Body of pancreas (tissue), 4 donors: ENCODE measurements around the gene LOX. TPM values are rescaled to one million over a fixed set of nuclear protein-coding genes. Genes with fewer than 3 reads are reported as not detected.

Source experiments
- ATAC-seq: fragments of 150-250 bp; one replicate; pipeline ENCODE4 v1.9.1; 2016
- DNase-seq, 4 donors: peaks; one replicate each; pipeline ENCODE4 v3.0.0-alpha.2; 2019
- H3K27ac ChIP-seq, 4 donors: fragments of 200-600 bp; sonication (generic); 1 replicate in 3 of 4; 2 replicates in 1 of 4; pipeline versions ENCODE4 v1.5.1 to v1.6.1; 2016 to 2019; ENCODE audit warnings: mild to moderate bottlenecking in 1 of 4, mixed read lengths in 1 of 4, moderate library complexity in 1 of 4
- H3K27me3 ChIP-seq, 2 donors: fragments of 200-600 bp; sonication (generic); one replicate each; pipeline ENCODE4 v1.6.0; 2016; ENCODE audit warnings: mild to moderate bottlenecking in 1 of 2
- H3K36me3 ChIP-seq, 2 donors: fragments of 200-600 bp; sonication (generic); replicated peaks in 1 of 2; 2 replicates each; pipeline ENCODE4 v1.5.1; 2016; ENCODE audit warnings: low read depth in 2 of 2; ENCODE audit not compliant: insufficient read depth in 1 of 2
- H3K4me1 ChIP-seq: fragments of 200-600 bp; sonication (generic); one replicate; pipeline ENCODE4 v1.6.0; 2016
- H3K4me3 ChIP-seq, 2 donors: fragments of 200-600 bp; sonication (generic); 1 replicate in 1 of 2; 2 replicates in 1 of 2; pipeline ENCODE4 v1.5.1; 2016 to 2019
- H3K9me3 ChIP-seq, 3 donors: fragments of 200-600 bp; sonication (generic); 1 replicate in 2 of 3; 2 replicates in 1 of 3; pipeline ENCODE4 v1.5.1; 2016
- CTCF ChIP-seq, 7 experiments: fragments of 450-650 bp in 4 of 7; fragments of 200-600 bp in 3 of 7; sonication (generic) in 3 of 7; IDR thresholded peaks; one replicate each; pipeline ENCODE4 v1.5.1; 2016 to 2019; ENCODE audit warnings: antibody characterized with exemption in 7 of 7
- POLR2A ChIP-seq, 3 donors: fragments of 450-650 bp; IDR thresholded peaks; one replicate each; pipeline ENCODE4 v1.6.1; 2016; ENCODE audit warnings: antibody characterized with exemption in 3 of 3, mild to moderate bottlenecking in 2 of 3
- WGBS, 2 donors: methylation state at CpG; one replicate each; pipeline ENCODE4 v1.1.5; 2017; 5-methylcytosine and 5-hydroxymethylcytosine counted together
- intact Hi-C: fragments of 100-400 bp; cut with DNase I; formaldehyde crosslinking; loops from one replicate; pipeline ENCODE4 v1.15.1; 2023
- total RNA-seq, 2 donors: library from RNA; depleted of rRNA; stranded (reverse); fragments of >200 nt; gene quantifications; one replicate each; pipeline ENCODE4 v1.1.0, GENCODE V29; 2016

Gene LOX
- total RNA-seq, 2 donors from 2014 or later, result 6.6 to 14.0 TPM

- H3K27ac ChIP-seq, result no peak overlapping the region
- H3K4me1 ChIP-seq, result no peaks in the 10 kb centered on the region
- no peaks in the 10 kb centered on the region for H3K27me3 ChIP-seq
- no peak for DNase-seq
- TF ChIP-seq POLR2A (IDR thresholded peaks at IDR 0.05) (no peak), CTCF (IDR thresholded peaks at IDR 0.05) (no peak)
- ATAC-seq, result no peak
- intact Hi-C loops, result no loop called here
- WGBS, 2 donors, result 84 to 94% methylated on average over 1 of the region's 1 CpG
- H3K4me3 ChIP-seq, result no peak overlapping the region
- H3K36me3 ChIP-seq, result no peaks in the 10 kb centered on the region
- no peaks in the 10 kb centered on the region for H3K9me3 ChIP-seq
These were observed 14.2 kb downstream of the LOX start for GRCh38 chr5:122063836-122064235.

- H3K36me3 ChIP-seq, result no peaks in the 10 kb centered on the region
- ATAC-seq (no peak), DNase-seq (no peak)
- H3K27me3 ChIP-seq, result no peaks in the 10 kb centered on the region
- H3K27ac ChIP-seq, result no peak overlapping the region
- 50 to 53% methylated on average over 1 of the region's 1 CpG for WGBS, 2 donors
- H3K4me3 ChIP-seq, result no peak overlapping the region
- H3K9me3 ChIP-seq, result no peaks in the 10 kb centered on the region
- H3K4me1 ChIP-seq, result no peaks in the 10 kb centered on the region
- intact Hi-C loops, result no loop called here
- TF ChIP-seq CTCF (IDR thresholded peaks at IDR 0.05), result no peak
- no peak for TF ChIP-seq POLR2A (IDR thresholded peaks at IDR 0.05)
These were observed 15.9 kb downstream of the LOX start for GRCh38 chr5:122062205-122062604.

GRCh38 chr5:122056913-122057312, 21.1 kb downstream of the LOX start:
- intact Hi-C loops, result no loop called here
- Histone ChIP-seq H3K27me3 (no peaks in the 10 kb centered on the region), H3K4me1 (no peaks in the 10 kb centered on the region), H3K4me3 (no peak overlapping the region), H3K9me3 (no peaks in the 10 kb centered on the region), H3K27ac (no peak overlapping the region), H3K36me3 (no peaks in the 10 kb centered on the region)
- DNase-seq (no peak), ATAC-seq (no peak)
- TF ChIP-seq CTCF (IDR thresholded peaks at IDR 0.05), result no peak
- no peak for TF ChIP-seq POLR2A (IDR thresholded peaks at IDR 0.05)

GRCh38 chr5:122054266-122054665, 23.8 kb downstream of the LOX start:
- H3K9me3 ChIP-seq, result no peaks in the 10 kb centered on the region
- no peaks in the 10 kb centered on the region for H3K4me1 ChIP-seq
- ATAC-seq, result no peak
- no peak overlapping the region for H3K27ac ChIP-seq
- H3K27me3 ChIP-seq, result no peaks in the 10 kb centered on the region
- no peak overlapping the region for H3K4me3 ChIP-seq
- 78 to 87% methylated on average over 4 of the region's 4 CpGs for WGBS, 2 donors
- no peaks in the 10 kb centered on the region for H3K36me3 ChIP-seq
- TF ChIP-seq POLR2A (IDR thresholded peaks at IDR 0.05) (no peak), CTCF (IDR thresholded peaks at IDR 0.05) (no peak)
- intact Hi-C loops, result no loop called here
- no peak for DNase-seq

GRCh38 chr5:122053181-122054109, 24.6 kb downstream of the LOX start:
- DNase-seq, result peak in 3 of 4 donors; percentile 4 to 12 (median 7)
- WGBS, 2 donors, result 81 to 92% methylated on average over 4 of the region's 4 CpGs
- H3K4me1 ChIP-seq, result no peaks in the 10 kb centered on the region
- H3K4me3 ChIP-seq, result no peak overlapping the region
- TF ChIP-seq CTCF (IDR thresholded peaks at IDR 0.05) (no peak), POLR2A (IDR thresholded peaks at IDR 0.05) (no peak)
- H3K36me3 ChIP-seq, result no peaks in the 10 kb centered on the region
- intact Hi-C loops, result no loop called here
- peak; percentile 45 for ATAC-seq
- no peaks in the 10 kb centered on the region for H3K9me3 ChIP-seq
- H3K27ac ChIP-seq, result no peak overlapping the region
- H3K27me3 ChIP-seq, result no peaks in the 10 kb centered on the region
